ENCODE results near the gene MSLN.

The MSLN gene

GRCh38 chr16:813916-814412, 53.4 kb downstream of the MSLN start:
- DNase-seq, result no peak

- DNase-seq, result no peak
These were observed 54.4 kb downstream of the MSLN start for GRCh38 chr16:814974-815373.

DNA sequence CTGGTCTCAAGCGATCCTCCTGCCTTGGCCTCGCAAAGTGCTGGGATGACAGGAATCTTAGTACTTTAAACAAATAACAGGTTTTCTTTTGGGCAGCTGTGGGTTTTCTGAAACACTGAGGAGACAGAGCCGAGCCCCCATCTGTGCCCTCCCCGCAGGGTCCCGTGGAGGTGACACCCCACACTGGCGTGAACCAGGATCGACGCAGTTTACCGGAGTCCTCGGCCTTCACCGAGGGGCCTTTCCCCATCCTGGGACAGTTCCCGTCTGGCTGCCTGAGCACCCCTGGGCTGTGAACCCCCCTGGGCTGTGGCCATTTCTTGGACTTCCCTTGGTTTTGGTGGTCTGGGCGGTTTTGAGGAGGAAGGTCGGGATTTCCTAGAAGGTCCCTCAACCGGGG, 55.3 kb downstream of the MSLN start:
- no peak for DNase-seq

DNA sequence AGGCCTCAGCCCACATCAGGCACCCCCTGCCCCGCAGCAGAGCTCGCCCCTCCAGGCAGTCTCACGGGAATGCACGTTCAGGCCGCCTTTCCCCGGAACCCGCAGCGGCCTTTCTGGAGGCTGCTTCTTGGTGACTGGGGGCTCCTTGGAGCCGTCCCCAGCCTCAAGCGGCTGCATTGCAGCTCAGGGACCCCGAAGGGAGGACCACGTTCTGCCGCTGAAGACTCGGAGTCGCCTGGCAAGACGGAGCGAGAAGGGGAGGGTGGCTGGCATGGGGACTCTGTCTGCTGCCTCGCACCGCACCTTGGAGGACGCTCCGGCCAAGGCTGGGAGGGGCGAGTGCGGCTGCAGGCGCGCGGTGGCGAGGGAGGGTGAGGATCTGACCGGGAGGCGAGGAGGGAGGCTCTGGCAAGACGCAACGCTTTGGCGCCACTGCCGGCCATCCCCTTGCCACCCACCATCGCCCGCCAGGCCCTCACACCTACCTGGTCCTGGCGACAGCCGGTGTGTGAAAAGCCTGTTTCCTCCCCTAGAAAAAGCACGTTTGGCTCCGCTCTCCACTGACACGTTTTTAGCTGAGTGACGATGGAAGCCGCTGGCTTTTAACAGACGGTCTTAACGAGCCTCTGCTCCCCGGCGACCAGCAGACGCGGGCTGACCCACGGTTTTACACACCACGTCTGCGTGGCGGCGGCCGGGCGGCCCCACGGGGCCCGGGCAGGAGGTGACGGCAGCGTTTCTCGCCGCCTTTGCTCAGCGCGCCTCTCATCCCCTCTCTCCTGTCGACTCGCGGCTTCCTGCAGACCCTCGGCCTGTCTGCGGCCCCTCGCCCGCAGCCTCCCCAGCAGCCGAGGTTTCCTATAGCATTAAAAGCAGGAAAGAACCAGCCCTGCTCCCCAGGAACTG, 56.7 kb downstream of the MSLN start:
- no peak for DNase-seq

DNA sequence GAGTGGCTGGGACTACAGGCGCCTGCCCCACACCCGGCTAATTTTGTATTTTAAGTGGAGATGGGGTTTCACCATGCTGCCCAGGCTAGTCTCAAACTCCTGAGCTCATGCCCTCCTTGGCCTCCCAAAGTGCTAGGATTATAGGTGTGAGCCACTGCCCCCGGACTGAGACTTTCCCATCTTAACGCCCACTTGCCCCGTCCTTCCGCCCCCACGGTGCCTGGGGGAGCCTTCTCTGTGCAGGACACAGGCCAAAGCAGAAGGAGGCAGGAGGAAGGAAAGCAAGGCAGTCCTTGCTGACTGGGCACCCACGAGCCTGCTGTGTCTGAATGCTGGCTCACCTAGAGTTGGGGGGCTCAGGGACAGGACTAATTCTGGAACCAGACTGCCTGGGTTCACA, 57.6 kb downstream of the MSLN start:
- DNase-seq, result no peak
